GM12801 (cell line): ENCODE data around the gene CHST10.

Source experiments
- CTCF ChIP-seq: IDR thresholded peaks from one replicate; pipeline ENCODE4 v1.5.1; 2011; ENCODE audit warnings: control low read depth; ENCODE audit not compliant: insufficient read length; ENCODE audit errors: extremely low read depth

Gene CHST10

GRCh38 chr2:100423631-100424030 is 6.2 kb upstream of the CHST10 start:
- TF ChIP-seq CTCF = no peak

- TF ChIP-seq CTCF = no peak
Observed at GRCh38 chr2:100422320-100423055, 5.0 kb upstream of the CHST10 start.

- no peak for TF ChIP-seq CTCF
Observed at GRCh38 chr2:100419915-100420314, 2.4 kb upstream of the CHST10 start.

GRCh38 chr2:100418406-100418962 is 1.0 kb upstream of the CHST10 start:
- TF ChIP-seq CTCF = no peak

- TF ChIP-seq CTCF = no peak
Observed at GRCh38 chr2:100417711-100418124, 250 bp upstream of the CHST10 start.

- TF ChIP-seq CTCF = no peak
Observed at GRCh38 chr2:100416397-100416934, 1.0 kb downstream of the CHST10 start.

- TF ChIP-seq CTCF = no peak
Observed at GRCh38 chr2:100413571-100413970, 3.9 kb downstream of the CHST10 start.
